ELF-1 (cell line): Measurements from ENCODE around the gene SLC35E1.

Experiments
- DNase-seq: peaks from one replicate; pipeline ENCODE4 v3.0.0-alpha.2; 2016; ENCODE audit warnings: low read depth, low spot score

SLC35E1 gene

GRCh38 chr19:16598848-16599247 lies 26.6 kb upstream of the SLC35E1 start:
- DNase-seq, result no peak

- DNase-seq, result no peak
Measured at GRCh38 chr19:16596399-16596798, 24.2 kb upstream of the SLC35E1 start.

- no peak for DNase-seq
Measured at GRCh38 chr19:16595097-16595496, 22.9 kb upstream of the SLC35E1 start.

GRCh38 chr19:16594681-16595091 lies 22.5 kb upstream of the SLC35E1 start:
- DNase-seq, result no peak

GRCh38 chr19:16594131-16594586 lies 21.9 kb upstream of the SLC35E1 start:
- DNase-seq, result no peak

- DNase-seq, result no peak
Measured at GRCh38 chr19:16593181-16593580, 21.0 kb upstream of the SLC35E1 start.

- DNase-seq, result no peak
Measured at GRCh38 chr19:16591803-16592556, 19.8 kb upstream of the SLC35E1 start.

GRCh38 chr19:16590876-16591802 lies 18.9 kb upstream of the SLC35E1 start:
- DNase-seq, result no peak

- no peak for DNase-seq
Measured at GRCh38 chr19:16589917-16590316, 17.7 kb upstream of the SLC35E1 start.

- DNase-seq, result no peak
Measured at GRCh38 chr19:16588824-16589577, 16.8 kb upstream of the SLC35E1 start.

- peak; percentile 76 for DNase-seq
Measured at GRCh38 chr19:16587833-16588823, 15.9 kb upstream of the SLC35E1 start.

GRCh38 chr19:16586991-16587832 lies 15.0 kb upstream of the SLC35E1 start:
- DNase-seq, result peak; percentile 34

- no peak for DNase-seq
Measured at GRCh38 chr19:16586477-16586871, 14.3 kb upstream of the SLC35E1 start.

GRCh38 chr19:16585808-16586476 lies 13.7 kb upstream of the SLC35E1 start:
- peak; percentile 49 for DNase-seq

GRCh38 chr19:16585094-16585801 lies 13.0 kb upstream of the SLC35E1 start:
- DNase-seq, result peak; percentile 22

- peak; percentile 86 for DNase-seq
Measured at GRCh38 chr19:16584248-16585093, 12.3 kb upstream of the SLC35E1 start.

- DNase-seq, result no peak
Measured at GRCh38 chr19:16582486-16583261, 10.5 kb upstream of the SLC35E1 start.
